HuH-7 (cell line): ENCODE results near the gene MEP1B.
"Not testable (repeated sequence)": the region's sequence is repeated elsewhere in the genome, so short reads cannot be mapped to it uniquely, and the experiment has no call there.

Experiments used
- DNase-seq: peaks from one replicate; pipeline ENCODE4 v3.0.0; 2011; ENCODE audit warnings: low spot score

Gene MEP1B

DNA sequence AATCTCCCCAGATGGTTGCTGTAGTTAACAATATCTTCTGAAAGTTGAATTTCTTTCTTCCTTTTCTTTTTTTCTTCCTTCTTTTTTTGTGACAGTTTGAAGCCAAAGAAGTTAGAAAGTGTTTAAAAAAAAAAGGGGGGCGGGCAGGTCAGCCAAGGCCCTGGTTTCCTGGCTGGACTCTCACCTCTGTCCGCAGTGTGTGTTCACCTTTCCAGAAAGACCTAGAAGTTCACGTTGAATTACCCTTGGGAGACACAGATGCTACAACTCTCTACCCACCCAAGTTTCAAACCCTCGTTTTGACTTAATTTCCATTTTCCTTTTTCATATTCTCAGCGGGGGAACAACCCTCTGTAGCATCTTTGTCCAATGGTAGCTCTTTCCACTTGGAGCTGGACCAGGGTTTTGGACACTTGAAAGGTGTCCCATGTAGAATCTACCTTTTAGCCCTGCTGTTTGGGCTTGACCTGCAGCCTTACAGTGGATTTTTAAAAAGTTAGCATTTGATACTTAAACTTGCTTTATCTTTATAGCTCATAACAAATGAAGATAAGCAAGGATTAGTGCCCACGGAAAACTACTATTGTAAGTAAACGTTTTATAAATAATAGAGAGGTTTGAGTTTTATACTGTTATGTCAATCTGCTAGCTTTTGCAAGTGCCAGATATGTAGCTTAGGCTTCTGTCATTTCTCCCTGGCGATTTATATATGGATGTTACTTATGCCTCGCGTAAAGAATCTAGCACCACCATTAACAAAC lies 20.0 kb downstream of the MEP1B start:
- DNase-seq, result no peak

DNA sequence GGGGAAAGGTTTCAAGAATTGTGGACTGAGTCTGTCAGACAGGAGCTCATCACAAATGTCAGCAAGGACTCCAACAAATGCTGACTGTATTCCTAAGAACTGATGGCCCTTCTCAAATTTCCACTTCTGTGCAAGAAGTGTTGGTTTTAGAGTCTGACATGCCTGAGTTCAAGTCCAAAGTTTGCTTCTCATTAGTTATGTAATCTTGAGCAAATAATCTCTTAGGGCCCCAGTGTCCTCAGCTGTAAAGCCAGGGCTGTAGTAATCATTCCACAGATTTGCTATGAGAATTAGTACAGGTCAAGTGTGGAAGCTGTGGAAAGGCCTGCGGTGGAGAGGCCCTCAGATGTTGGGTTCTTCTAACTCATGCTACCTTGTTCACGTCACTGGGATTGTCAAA lies 23.9 kb downstream of the MEP1B start:
- DNase-seq, result peak; percentile 19

DNA sequence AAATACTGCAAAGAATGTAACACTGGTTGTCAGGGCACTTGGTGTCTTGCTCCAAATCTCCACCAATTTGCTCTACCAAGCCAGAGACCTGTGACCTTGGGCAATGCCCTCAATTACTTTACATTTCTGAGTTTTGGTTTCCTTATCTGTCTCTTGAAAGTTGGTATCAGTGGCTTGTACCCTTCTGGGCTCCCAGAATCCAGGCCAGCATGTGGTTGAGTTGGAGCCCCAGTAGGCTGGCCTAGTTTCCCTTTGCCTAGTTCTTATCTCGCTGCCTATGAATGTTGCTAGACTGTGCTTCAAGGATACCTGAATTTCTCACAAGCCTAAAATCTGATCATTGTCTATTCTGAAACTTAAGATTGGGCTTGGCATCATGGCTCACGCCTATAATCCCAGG lies 26.6 kb downstream of the MEP1B start:
- no peak for DNase-seq

DNA sequence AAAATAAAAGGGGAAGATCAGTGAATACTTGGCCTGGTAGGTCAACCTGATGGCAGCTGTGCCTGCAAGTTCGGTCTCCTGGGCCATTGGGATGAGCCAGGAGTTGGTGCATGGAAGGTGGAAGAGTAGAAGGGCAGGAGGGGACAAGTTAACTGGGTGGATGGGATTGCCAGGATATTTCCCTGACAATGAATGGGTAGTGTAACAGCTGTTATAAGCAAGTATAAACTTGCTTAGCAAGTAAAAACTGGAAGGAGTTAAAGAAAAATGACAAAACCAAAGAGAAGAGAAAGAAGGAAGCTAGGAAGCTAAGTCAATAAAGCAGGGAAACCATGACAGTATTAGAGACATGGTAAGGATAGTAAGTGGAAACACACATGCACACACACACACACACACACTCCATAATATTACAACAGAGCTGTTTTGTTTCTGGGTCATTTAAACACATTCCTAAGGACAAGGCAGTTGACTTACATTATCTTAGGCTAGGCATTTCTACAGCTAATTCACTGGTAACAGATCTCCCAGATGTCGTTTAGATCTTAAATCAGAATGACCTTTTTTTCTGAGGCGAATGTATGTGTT lies 29.7 kb downstream of the MEP1B start:
- DNase-seq, result no peak

DNA sequence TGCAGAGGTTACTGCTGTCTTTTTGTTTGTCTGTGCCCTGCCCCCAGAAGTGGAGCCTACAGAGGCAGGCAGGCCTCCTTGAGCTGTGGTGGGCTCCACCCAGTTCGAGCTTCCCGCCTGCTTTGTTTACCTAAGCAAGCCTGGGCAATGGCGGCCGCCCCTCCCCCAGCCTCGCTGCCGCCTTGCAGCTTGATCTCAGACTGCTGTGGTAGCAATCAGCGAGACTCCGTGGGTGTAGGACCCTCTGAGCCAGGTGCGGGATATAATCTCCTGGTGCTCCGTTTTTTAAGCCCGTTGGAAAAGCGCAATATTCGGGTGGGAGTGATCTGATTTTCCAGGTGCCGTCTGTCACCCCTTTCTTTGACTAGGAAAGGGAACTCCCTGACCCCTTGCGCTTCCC lies 43.5 kb downstream of the MEP1B start:
- not testable (repeated sequence) for DNase-seq

DNA sequence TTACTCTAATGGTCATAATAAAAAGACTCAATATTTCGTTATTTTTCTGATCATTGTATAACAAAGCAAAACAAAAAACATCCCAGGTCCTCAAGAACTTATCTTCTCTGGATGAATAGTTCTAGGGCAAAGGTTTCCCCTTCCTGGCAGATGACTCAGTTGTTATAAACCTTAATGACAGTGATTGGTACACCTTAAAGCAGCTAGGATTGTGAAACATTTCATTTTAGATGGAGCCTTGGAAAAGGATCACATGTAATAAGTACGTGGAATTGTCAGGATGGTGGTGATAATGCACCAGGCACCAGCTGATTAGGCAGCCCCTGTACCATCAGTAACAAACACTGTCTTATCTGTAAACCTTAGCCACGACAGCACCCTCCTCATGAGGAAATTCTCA lies 47.2 kb downstream of the MEP1B start:
- no peak for DNase-seq

DNA sequence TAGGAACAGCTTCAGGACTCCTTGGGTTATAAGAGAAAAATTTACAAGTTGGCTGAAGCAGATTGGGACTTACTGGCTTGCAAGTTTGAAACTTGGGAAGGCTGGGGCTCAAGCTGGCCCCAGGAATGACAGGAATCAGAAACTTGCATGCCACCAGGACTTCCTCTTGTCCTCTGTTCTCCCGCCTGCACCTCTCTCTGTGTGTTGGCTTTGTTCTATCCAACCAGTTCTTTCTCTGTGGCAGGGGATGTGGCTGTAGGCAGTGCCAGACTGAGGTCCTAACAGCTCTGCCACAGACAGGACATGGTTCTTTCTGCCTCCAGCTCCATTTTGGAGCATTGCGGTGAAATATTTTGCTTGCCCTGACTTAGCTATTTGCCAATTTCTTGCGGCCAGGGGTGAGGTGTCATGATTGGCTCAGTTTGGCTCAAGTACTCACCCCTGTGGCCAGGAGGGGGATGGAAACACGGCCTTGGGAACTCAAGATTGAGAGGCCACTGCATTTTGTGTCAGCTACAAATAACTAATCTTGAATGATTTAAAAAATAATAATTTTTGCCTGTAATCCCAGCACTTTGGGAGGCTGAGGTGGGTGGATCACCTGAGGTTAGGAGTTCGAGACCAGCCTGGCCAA lies 48.9 kb downstream of the MEP1B start:
- DNase-seq, result no peak

DNA sequence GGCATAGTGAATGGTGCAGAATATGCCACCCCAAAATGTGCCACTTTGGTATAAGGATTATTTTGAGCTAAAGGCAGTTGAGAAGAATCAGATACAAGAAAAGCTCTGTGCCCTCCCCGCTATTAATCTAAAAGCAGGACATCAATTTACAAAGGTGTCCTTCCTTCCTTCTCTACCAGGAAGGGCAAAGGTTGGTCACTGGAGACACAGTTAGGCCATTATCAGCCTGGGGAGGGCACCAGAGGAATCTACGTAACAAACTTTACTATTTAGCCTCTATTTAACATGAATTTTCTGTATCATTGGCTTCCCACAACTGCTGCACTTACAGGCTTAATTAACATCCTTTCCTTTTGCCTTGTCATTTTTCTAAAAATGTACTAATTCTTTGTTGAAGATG lies 52.6 kb downstream of the MEP1B start:
- no peak for DNase-seq

DNA sequence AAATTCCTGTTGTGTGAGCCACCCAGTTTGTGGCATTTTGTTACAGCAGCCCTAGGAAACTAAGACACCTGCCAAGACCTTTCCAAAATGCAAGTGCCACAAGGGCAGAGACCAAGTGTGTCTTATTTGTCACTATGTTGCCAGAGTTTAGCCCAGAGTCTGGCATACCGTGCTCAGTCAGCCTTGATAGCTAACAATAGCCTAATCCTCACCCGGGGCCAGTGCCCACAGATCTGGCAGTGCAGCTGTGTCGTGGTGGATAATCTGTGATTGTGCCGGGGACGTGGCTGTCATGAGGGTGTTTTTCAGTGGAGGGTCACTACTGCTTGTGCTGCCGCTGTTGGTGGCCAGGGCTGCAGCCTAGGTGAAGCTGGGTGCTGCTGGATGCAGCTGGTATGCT lies 53.5 kb downstream of the MEP1B start:
- DNase-seq, result no peak

DNA sequence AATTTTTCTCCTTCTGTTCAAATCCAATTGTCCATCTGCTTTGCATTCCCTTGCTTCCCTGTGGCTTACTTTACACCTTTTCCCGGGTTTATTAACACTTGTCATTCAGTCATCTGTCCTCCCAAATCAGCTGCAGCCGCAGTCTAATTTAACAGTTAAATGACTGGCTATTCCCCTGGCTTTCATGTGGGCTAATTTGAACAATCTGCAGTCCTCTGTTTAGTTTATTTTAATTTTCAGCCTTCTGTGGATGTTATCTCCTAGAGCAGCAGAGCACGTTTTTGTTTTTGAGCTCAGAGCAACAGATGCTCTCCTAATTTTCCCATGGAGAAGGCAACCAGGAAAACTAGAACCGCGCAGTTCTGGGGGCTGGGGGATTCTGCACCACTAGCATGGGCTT lies 55.0 kb downstream of the MEP1B start:
- no peak for DNase-seq

DNA sequence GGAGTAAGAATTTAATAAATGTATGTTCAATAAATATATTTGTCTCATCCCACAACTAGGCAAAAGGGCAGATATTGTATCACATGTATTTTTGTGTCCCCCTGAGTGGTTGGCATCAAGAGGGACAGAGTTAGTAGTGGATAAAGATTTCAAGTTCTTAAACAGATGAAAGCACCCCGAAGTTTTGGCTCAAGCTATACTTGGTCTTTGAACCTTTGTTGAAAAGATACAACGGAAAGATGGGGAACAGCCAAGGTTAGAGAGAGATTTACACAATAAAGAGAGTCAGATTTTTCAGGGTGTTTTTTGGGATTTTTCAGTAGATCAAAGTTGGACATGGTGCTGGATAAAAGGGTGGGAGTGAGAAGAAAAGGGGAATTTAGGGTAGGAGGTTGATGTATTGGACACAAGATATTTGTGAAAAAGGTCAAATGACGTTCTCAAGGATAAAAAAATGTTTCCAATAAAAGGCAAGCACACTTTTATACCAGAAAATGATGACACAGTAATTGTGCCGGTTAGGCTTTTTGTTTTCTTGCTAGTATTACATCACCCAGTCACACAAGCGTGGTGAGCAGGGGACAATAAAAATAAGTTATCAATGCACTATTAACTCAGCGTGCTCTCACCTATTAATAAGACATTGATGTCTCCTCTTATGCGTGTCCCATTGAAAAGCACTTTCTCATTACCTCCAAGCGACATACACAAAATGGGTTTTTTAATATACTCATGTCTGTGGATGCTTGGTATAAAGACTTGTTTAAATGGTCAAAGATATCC lies 59.5 kb downstream of the MEP1B start:
- DNase-seq, result no peak

DNA sequence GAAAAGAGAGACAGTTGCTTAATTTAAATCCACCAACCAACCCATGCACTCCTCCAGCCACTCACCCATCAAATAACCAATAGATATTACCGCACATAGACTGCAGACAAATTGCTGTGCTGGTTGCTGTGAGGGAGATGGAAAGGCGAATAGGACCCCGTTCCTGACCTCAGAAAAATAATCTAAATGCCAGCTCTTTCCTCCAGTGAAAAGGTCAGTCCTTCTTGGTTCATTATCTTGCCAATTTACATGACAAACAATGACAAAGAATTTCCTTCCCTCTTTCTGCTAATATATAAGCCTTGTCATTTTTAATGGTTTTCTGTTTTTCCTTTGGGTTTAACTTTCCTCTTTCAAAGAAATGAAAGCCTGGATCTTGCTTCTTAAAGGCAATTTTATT lies 61.6 kb downstream of the MEP1B start:
- DNase-seq, result no peak

DNA sequence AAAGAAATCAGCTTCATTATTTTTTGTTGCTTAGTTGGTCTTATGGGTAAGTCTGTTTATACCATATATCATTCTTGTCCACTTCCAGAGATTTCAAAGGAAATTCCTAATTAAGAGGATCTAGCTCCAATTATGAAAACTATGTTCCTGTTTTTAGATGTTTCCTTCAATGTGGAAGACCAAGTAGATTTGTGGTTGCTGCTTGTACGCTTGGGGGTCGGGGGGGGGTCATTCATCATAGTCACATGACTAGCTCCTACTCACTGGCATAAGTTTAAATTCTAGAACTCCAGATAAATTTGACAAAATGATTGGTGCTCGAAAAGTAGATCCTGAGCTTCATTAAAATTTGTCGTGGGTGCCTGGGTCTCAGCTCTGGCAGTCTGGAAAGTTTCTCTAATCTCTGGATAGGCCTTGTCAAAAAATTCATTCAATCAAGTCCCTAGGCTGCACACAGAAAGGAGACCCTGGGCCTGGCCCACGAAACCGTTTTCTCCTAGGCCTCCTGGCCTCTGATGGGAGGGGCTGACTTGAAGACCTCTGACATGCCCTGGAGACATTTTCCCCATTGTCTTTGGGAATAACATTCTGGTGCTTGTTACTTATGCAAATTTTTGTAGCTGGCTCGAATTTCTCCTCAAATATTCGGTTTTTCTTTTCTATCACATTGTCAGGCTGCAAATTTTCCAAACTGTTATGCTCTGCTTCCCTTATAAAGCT lies 62.5 kb downstream of the MEP1B start:
- no peak for DNase-seq

DNA sequence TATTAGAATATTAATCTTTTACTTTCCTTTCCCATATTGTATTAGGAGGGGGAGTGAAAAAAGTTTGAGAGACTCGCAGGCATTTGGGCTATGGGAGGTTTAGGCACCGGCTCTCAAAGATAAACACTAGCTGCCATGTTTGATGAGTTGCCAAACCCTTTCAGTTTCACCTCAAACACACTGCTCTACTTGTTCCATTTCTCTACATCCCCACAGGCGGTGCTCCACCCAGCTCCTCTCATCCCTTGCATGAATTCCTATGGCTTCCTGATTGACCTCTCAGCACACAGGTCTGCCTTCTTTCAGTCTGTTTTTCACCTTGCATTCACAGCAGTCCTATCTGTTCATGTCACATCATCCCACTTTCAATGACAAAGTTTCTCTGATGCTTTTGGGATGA lies 65.7 kb downstream of the MEP1B start:
- no peak for DNase-seq

DNA sequence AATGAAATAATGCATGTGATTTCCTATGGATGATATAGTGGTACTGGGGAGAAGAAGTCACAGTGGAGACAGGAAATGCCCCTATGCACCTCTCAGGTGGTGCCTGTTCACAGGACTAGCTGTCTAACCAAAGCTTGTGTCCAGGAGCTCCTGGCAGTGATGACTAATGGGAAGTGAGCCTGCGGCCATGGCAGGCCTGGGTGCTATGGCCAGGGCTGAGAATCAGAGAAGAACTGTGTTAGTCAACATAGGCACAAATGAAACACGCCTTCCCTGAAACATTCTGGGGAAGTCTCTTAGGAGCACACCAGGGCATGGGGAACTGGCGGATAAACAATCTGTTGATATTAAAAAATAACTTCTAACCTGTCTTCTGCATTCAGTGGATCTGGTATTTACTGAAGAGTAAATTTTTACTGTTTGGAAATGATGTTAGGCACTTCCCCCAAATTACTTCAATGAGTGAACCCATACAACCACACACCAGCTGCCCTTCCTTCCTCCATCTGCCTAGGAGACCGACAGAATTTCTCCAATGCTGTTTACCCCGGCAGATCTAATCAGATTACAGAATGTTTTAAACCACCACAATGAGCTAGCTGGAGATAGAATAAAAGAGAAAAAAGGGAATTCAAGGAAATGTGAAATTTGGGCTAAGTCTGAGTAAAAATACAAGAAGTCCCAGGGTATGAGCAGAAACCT lies 67.4 kb downstream of the MEP1B start:
- no peak for DNase-seq

DNA sequence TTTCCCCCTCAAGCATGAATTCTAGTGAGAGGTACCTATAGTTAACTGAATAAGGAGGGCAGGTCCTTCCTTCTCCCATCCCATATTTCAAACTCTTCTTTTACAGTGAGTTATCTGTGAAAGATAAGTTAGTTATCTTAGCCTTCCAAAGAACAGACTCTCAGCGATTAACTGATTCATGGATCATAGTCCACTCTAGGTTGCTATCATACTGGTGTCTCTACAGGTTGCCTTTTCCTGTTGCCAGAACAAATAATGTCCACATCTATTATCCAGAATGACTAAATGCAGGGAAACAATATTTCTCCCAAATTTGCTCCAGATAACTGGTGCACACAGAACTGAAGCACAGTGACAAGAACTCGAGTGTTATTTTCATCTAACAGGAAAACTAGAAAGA lies 68.3 kb downstream of the MEP1B start:
- no peak for DNase-seq

DNA sequence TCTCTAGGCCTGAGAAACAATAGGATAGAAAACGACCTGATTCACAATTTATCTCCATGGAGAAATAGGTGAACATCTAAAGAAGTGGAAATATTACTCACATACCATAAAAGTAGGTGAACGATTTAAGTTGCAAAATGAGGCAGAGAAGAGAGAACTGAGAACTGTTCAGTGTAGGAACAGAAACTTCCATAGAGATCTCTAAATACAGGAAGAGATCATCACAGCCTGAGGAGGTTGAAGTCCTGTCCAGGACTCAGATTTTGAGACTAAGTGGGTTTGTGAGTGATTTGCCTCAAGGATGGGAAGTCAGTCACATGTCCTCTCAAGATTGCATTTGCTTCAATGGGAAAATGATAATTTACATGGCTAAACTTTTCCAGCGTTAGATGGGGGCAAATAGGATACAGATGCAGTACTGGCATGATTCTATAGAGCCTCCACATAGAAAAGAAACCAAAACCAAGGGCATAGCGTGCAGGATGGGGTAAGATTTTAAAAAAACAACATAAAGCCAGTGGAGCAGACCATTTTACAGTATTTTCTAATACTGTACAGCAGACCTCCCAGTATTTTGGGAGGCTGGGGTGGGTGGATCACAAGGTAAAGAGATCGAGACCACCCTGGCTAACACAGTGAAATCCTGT lies 68.8 kb downstream of the MEP1B start:
- no peak for DNase-seq

DNA sequence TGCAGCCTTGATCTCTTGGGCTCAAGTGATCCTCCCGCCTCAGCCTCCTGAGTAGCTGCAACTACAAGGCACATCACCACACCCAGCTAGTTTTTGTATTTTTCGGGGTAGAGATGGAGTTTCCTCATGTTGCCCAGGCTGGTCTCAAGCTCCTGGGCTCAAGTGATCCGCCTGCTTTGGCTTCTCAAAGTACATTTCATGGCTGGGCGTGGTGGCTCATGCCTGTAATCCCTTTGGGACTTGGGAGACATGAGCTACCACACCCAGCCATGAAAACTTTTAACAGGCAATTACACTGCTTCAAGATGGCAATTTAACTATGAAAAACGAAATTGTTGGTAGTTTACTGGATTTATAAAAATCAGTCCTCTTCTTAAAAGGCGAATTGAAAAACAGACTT lies 69.7 kb downstream of the MEP1B start:
- DNase-seq, result no peak

DNA sequence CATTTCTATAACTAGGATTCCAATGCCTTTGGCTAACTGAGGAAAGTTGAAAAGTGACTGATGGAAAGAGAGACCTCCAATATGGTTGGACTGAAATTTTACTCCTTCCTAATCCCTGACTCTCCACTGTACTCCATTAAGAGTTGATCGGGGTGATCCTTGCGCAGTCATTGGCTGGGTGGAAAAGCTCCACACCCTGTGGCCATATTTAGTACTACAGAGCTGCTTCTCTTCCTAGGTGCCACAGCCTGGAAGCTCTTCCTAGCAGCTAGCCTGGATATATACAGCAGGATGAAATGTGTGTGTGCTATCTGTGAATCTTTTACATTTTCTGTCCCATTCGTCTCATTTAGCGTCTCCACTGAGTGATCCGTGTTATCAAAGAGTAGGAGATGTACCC lies 71.2 kb downstream of the MEP1B start:
- no peak for DNase-seq

DNA sequence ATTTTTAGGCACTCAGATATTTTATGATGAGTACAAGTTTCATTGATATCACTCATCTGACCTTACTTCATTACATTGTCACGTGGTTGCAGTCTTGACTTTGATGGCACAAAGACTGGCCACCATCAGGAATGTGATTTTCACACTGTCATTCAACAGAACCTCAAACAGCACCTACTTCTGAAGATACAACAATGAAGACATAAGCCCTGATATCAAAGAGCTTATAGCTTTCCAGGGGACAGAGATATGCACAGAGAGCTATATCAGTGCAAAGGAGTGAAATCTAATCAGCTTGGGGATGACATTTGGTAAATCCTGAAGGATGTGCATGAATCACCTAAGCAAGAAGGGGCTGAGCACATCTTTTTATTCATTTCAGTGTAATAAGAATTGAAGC lies 72.3 kb downstream of the MEP1B start:
- no peak for DNase-seq

DNA sequence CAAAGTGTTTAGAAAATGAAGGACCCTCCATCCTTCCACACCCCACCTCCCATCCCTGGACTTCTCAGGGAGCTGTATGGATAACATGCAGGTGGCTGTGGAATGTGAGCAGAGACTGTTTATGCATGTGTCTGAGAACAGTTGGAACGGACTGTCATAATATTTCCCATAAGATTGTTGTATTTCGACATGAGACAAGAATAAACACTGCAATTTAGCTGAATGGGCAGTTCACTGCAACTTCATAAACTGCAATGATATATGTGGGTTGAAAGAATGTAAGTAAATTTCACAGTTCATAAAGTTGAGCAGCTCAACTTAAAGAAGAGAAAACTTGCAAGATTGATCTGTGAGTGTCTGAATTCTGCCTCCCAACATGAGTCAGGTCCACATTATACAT lies 74.6 kb downstream of the MEP1B start:
- no peak for DNase-seq
